ENCODE measurements around the gene NCOA4. TPM values are rescaled to one million over a fixed set of nuclear protein-coding genes. Genes with fewer than 3 reads are reported as not detected.

Gene NCOA4
- total RNA-seq = 100 to 1,000 TPM; 122 to 161 (median 141) TPM

DNA sequence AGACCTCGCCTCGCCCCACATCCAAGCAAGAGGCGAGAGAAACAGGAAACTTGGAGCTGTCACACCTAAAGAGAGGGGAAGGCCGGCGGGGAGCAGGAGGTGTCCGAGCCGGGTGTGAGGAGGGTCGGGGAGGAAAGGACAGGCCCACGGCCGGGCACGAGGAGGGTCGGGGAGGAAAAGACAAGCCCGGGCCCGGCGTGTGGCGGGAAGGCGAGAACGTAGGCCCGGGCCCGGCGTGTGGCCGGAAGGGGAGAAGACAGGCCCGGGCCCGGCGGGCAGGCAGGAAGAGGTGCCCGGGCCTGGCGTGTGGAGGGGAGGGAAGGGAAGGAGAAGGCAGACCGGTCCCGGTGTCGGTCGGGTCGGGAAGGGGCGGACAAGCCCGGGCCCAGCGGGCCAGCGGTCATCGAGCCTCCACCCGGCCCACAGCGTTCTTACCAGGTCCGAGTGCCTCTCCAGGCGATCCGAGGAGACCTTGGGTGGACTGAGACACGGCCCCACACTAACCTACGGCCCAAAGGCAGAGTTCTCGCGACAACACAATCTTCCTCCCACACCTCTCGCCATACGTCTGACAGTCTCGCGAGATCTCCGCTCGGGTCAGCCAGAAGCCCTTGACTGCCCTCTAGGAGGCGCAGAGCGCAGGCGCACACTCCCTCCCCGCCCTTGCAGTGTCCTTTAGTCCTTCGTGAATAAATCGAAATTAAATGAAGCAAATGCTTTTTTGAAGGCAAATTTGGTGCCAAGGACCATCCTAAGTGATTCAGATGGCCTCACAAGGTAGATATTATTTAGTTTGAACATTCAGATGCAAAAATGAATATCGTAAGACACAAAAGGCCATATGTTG, at the start of gene NCOA4:
NCOA4 (minus strand) TSS at position 533 of the 847 bp plus-strand sequence. CDS start 13,943 bp downstream, outside the sequence.
- peak in 3 of 4 donors; percentile 41 to 79 (median 72) for TF ChIP-seq POLR2A (IDR thresholded peaks at IDR 0.05)
- TF ChIP-seq, protein P1, sequence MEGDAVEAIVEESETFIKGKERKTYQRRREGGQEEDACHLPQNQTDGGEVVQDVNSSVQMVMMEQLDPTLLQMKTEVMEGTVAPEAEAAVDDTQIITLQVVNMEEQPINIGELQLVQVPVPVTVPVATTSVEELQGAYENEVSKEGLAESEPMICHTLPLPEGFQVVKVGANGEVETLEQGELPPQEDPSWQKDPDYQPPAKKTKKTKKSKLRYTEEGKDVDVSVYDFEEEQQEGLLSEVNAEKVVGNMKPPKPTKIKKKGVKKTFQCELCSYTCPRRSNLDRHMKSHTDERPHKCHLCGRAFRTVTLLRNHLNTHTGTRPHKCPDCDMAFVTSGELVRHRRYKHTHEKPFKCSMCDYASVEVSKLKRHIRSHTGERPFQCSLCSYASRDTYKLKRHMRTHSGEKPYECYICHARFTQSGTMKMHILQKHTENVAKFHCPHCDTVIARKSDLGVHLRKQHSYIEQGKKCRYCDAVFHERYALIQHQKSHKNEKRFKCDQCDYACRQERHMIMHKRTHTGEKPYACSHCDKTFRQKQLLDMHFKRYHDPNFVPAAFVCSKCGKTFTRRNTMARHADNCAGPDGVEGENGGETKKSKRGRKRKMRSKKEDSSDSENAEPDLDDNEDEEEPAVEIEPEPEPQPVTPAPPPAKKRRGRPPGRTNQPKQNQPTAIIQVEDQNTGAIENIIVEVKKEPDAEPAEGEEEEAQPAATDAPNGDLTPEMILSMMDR (IDR thresholded peaks at IDR 0.05) = peak; percentile 58 to 85 (median 75)
- H3K27me3 ChIP-seq = no peaks in the 10 kb centered on the region
- no peaks in the 10 kb centered on the region for H3K9me3 ChIP-seq
- intact Hi-C loops (cut with DNase I) = no loop called here
- peak within 1 kb of the TSS; percentile 93 to 97 (median 95) for H3K27ac ChIP-seq
- H3K36me3 ChIP-seq = no peaks in the 10 kb centered on the region
- DNase-seq = peak; percentile 85
- H3K4me3 ChIP-seq = peak within 1 kb of the TSS; percentile 50 to 92 (median 80)
- H3K4me1 ChIP-seq = peaks cover 41 to 62% (median 41%) of the 10 kb centered on the region in 3 donors
- 0 to 1% methylated on average over 44 to 45 of the region's 59 CpGs for WGBS, 2 donors

DNA sequence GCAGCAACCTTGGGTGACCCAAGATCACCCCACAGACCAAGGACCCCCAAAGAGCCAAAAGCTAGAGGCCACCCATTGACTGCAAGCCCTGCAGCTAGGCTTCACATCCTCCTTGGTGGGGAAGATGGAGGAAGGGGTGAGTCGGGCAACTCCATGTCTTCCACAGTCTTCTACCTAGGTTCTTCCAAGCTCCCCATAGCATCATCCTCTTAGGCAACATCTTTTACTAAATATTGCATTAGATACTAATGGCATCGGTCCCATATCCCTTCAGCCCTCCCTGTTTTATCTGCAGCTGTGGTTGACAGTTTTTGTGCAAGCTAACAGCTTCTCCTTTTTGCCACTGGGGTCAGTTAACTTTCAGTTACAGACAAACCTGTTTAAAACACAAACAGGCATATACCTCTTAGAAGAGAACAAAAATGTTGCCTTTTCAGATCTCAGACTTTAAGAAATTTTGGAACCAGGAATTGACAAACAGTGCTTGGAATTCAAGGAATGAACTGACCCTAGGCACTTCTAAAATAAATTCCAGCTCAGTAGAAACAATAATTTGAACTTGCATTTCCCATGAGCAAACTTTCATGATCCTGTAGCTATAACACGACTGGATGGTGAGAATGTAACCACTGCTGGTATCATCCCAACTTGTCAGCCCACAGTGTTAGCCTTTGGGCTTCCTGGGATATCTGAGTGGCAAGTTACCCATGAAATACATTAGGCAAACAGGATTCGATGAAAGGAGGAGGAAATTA, 49.6 kb upstream of the NCOA4 start:
- no peak overlapping the region for H3K4me3 ChIP-seq
- H3K9me3 ChIP-seq = no peaks in the 10 kb centered on the region
- TF ChIP-seq, protein P1 (IDR thresholded peaks at IDR 0.05) = no peak
- no peak for TF ChIP-seq POLR2A (IDR thresholded peaks at IDR 0.05)
- H3K27me3 ChIP-seq = peaks cover 0 to 5% (median 0%) of the 10 kb centered on the region in 4 donors
- H3K27ac ChIP-seq = no peak overlapping the region
- 61% methylated on average over 4 of the region's 4 CpGs for WGBS, 2 donors
- no peaks in the 10 kb centered on the region for H3K4me1 ChIP-seq
- intact Hi-C loops (cut with DNase I) = no loop called here
- no peak for DNase-seq
- no peaks in the 10 kb centered on the region for H3K36me3 ChIP-seq

DNA sequence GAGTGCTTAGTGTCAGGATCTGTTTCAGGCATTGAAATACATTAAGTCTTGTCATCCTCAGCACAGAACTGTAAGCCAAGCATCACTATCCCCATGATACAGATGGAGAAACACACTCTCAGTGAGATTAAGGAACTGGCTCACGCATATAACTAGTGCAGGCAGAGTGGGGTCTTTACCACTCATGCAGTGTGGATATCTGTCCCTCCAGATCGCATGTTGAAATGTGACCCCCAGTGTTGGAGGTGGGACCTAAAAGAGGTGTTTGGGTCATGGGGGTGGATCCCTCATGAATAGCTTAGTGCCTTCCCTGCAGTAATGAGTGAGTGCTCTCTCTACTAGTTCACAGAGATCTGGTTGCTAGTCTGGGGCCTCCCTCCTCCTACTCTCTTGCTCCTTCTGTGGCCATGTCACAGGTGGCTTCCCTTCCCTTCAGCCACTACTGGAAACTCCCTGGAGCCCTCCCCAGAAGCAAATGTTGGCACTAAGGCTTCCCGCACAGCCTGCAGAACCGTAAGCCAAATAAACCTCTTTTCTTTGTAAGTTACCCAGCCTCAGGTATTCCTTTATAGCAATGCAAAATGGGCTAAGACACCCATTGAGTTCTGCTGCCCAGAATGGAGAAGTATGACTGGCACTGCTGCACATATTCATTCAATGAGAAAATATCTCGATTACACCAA, 47.4 kb upstream of the NCOA4 start:
- H3K27me3 ChIP-seq = peaks cover 0 to 5% (median 0%) of the 10 kb centered on the region in 4 donors
- TF ChIP-seq POLR2A (IDR thresholded peaks at IDR 0.05) = no peak
- TF ChIP-seq, protein P1 (IDR thresholded peaks at IDR 0.05) = no peak
- H3K27ac ChIP-seq = no peak overlapping the region
- DNase-seq = no peak
- no peaks in the 10 kb centered on the region for H3K9me3 ChIP-seq
- H3K36me3 ChIP-seq = no peaks in the 10 kb centered on the region
- 60 to 78% methylated on average over 2 to 5 of the region's 5 CpGs for whole genome bisulfite sequencing, 2 donors
- no peak overlapping the region for H3K4me3 ChIP-seq
- H3K4me1 ChIP-seq = no peaks in the 10 kb centered on the region
- intact Hi-C loops (cut with DNase I) = no loop called here

DNA sequence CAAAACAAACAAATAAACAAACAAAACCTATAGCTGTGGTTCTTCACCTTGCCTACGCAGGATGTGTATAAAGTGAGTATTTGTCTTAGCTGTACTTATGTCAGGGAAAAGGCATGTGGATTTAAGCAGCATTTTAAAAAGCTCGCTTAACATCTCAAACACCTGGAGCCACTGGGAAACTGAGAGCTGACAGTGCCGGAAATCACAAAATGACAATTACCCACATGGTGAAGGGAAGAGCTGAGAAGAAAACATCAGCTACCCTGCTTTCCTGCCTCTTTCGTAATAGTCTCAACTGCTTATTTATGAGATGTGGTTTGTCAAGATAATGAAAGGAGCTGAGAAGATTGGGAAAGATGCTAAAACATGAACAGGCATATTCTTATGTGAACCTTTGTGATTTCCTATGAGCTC, 46.7 kb upstream of the NCOA4 start:
- Histone ChIP-seq H3K9me3 (no peaks in the 10 kb centered on the region), H3K27me3 (peaks cover 0 to 5% (median 0%) of the 10 kb centered on the region in 4 donors), H3K36me3 (no peaks in the 10 kb centered on the region), H3K27ac (no peak overlapping the region), H3K4me3 (no peak overlapping the region), H3K4me1 (no peaks in the 10 kb centered on the region)
- no peak for TF ChIP-seq POLR2A (IDR thresholded peaks at IDR 0.05)
- TF ChIP-seq, protein P1 (IDR thresholded peaks at IDR 0.05) = no peak
- WGBS, 2 donors = 46 to 57% methylated on average over 4 of the region's 4 CpGs
- no peak for DNase-seq
- intact Hi-C loops (cut with DNase I) = no loop called here

All from esophagus squamous epithelium (tissue), 5 donors.